HG03066 (cell line): ENCODE results near the gene ROBO3.

Experiments
- ATAC-seq: cut with Tn5 transposase; IDR thresholded peaks from one replicate; pipeline ENCODE4 v1.9.1; 2021; ENCODE audit warnings: low read depth; ENCODE audit not compliant: unreplicated experiment

ROBO3 gene, protein sequence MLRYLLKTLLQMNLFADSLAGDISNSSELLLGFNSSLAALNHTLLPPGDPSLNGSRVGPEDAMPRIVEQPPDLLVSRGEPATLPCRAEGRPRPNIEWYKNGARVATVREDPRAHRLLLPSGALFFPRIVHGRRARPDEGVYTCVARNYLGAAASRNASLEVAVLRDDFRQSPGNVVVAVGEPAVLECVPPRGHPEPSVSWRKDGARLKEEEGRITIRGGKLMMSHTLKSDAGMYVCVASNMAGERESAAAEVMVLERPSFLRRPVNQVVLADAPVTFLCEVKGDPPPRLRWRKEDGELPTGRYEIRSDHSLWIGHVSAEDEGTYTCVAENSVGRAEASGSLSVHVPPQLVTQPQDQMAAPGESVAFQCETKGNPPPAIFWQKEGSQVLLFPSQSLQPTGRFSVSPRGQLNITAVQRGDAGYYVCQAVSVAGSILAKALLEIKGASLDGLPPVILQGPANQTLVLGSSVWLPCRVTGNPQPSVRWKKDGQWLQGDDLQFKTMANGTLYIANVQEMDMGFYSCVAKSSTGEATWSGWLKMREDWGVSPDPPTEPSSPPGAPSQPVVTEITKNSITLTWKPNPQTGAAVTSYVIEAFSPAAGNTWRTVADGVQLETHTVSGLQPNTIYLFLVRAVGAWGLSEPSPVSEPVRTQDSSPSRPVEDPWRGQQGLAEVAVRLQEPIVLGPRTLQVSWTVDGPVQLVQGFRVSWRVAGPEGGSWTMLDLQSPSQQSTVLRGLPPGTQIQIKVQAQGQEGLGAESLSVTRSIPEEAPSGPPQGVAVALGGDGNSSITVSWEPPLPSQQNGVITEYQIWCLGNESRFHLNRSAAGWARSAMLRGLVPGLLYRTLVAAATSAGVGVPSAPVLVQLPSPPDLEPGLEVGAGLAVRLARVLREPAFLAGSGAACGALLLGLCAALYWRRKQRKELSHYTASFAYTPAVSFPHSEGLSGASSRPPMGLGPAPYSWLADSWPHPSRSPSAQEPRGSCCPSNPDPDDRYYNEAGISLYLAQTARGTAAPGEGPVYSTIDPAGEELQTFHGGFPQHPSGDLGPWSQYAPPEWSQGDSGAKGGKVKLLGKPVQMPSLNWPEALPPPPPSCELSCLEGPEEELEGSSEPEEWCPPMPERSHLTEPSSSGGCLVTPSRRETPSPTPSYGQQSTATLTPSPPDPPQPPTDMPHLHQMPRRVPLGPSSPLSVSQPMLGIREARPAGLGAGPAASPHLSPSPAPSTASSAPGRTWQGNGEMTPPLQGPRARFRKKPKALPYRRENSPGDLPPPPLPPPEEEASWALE (N-terminal part only)

GRCh38 chr11:124865181-124865901 lies at the start of gene ROBO3:
TSS of gene ROBO3 (plus strand) at chr11:124865432. CDS start at chr11:124865578, 146 bp downstream.
- no peak for ATAC-seq

- ATAC-seq = no peak
Measured at GRCh38 chr11:124817036-124817435, 48.2 kb upstream of the ROBO3 start.

DNA sequence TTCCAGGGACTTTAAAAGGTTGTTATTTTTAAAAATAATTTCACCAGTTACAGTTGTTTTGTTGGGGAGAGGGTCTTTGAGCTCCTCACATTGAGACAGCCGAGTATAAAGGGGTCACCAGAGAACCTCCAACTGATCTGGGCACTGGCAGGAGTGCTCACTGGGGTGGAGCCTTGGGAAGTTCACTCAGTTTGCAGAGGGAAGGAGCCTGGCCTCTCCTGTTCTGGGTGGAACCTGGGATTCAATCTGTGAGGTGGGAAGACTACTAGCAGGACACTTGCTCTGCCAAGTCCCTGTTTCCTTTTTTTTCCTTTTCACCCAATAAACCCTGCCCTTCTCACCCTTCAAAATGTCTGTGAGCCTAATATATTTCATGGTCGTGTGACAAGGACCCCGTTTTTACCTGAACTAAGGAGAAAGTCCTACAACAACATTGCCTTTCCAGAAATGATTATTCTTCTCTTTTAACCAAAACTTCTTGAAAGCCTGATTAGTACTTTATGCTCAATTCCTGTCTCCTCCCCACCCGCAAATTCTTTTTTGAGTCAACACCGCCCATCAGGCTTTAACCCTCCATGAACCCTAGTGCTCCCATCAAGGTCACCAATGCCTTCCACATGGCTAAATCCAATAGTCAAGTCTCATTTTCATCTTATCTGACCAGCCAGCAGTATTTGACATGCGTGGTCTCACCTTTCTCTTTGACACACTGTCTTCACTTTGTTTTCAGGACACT lies 43.1 kb upstream of the ROBO3 start:
- no peak for ATAC-seq

- ATAC-seq = no peak
Measured at GRCh38 chr11:124823512-124824376, 41.5 kb upstream of the ROBO3 start.

- ATAC-seq = no peak
Measured at GRCh38 chr11:124825876-124826275, 39.4 kb upstream of the ROBO3 start.

- ATAC-seq = no peak
Measured at GRCh38 chr11:124829986-124830385, 35.2 kb upstream of the ROBO3 start.

DNA sequence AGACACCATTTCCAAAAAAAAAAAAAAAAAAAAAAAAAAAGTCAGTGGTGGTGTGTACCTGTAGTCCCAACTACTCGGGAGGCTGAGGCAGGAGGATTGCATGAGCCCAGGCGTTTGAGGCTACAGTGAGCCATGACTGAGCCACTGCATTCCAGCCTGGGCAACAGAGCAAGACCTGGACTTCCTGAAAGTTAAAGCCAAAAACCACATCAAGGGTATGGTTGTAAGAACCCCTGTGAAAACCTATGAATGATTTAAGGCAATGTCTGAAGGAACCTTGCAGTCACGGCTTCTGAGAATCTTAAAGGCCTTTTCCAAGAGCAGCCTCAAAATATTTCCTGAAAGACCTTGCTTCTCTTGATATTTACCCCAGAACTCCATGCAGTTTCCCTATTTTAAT lies 34.5 kb upstream of the ROBO3 start:
- no peak for ATAC-seq

GRCh38 chr11:124831897-124832296 lies 33.3 kb upstream of the ROBO3 start:
- no peak for ATAC-seq

DNA sequence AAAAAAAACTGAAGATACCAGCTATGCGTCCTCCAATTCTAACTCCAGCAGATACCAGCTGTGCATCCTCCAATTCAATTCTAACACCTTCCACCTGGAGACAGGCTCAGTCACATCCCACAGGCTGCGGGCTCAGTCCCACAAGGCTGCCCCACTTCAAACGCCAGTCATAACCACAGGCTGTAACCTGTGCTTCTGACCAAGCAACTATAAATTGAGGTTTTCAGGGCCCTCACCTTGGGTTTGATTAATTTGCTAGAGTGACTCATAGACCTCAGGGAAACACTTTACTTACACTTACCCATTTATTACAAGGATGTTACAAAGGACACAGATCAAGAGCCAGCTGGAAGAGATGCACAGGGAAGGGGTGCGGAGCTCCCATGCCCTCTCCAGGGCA lies 32.7 kb upstream of the ROBO3 start:
- ATAC-seq = no peak

GRCh38 chr11:124834526-124835180 lies 30.6 kb upstream of the ROBO3 start:
- ATAC-seq = no peak

DNA sequence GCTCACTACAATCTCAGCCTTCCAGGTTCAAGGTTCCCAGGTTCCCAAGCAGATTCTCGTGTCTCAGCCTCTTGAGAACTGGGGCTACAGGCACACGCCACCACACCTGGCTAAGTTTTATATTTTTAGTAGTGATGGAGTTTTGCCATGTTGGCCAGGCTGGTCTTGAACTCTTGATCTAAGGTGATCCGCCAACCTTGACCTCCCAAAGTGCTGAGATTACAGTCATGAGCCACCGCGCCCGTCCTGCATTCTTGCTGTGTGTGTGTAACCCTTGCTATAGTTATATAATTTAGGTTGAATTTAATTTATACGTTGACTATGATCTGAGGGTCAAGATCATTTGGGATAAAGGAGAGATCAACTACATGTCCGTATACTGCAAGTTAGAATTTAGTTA lies 29.3 kb upstream of the ROBO3 start:
- no peak for ATAC-seq

- ATAC-seq = peak; percentile 38
Measured at GRCh38 chr11:124837491-124837856, 27.8 kb upstream of the ROBO3 start.

GRCh38 chr11:124838805-124839127 lies 26.5 kb upstream of the ROBO3 start:
- no peak for ATAC-seq

DNA sequence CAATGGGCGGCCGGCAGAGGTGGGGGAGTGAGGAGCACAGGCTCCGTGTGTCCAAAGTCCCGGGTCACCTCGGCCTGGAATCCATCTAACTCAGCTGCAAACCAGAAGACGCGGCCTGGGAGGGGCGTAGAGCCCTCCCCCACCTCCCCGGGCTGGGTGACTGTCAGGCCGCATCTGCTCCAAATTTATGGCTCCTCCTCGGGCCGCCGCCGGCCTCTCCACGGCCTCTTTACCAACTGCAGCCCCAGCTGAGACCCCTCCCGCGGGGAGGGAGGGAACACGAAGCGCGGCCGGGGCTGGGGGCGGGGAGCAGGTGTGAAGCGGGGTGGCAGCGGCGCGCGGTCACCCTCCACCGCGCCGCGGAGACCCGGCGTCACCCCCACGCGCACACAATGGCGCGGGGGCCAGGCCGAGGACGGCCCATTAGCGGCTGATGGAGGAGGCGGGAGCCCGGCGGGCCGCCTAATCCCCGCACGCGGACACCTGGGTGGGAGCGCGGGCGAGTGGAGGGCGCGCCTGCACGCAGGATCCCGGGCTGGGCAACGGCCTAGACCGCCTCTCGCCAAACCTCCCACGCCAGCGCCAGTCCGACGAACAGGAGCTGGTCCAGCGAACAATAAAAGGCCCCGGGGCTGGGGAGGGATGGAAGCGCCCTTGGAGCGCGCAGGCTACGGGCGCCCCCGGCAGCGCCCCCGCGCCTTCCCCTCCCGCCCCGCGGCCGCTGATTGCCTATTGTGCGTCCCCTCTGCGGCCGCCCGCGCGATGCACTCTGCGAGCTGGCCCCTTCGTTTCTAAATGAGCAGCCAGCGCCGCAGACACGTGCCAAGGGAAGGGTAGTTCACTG lies 25.9 kb upstream of the ROBO3 start:
- ATAC-seq = no peak

DNA sequence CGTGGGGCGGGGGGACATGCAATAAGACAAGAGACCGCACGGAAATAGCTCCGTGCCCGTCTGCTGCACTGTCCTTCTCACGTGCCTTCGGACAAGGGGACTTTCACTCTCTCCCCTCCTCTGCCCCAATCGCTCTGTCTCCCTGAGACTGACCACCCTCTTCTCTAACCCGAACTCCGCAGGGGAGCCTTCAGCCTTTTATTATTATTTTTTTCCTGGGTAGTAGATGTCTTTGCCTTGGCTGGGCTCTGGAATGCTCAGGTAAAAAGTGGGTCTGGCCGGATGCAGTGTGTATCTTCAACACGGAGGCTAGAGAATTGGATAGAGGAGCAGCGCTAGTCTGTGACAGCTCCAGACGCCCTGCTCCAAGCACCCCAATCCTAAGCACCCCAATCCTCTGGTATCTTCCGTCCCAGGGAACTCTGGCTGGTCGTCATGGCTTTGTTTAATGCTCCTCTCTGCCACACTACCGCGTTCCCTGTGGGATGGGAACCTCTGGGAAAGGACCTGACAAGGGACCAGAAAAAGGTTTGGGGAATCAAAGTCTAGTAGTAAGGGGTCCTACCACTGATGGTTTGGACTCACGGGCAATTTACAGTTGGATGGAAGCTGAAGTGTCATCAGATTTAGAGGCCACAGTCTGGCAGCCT lies 25.1 kb upstream of the ROBO3 start:
- no peak for ATAC-seq

- no peak for ATAC-seq
Measured at GRCh38 chr11:124840666-124841065, 24.6 kb upstream of the ROBO3 start.

GRCh38 chr11:124841201-124841600 lies 24.0 kb upstream of the ROBO3 start:
- ATAC-seq = no peak
